Central memory CD8-positive, alpha-beta T cell (primary cell): ENCODE measurements around the gene ABCG1.
A peak's percentile ranks its signal among the peaks of the same experiment; 100 is the strongest.

ENCODE experiments used
- ATAC-seq: fragments of 150-1000 bp; cut with Tn5 transposase; replicated peaks from 2 replicates; pipeline ENCODE4 v1.10.0; 2022; ENCODE audit warnings: mild to moderate bottlenecking, moderate FRiP score, moderate number of reproducible peaks; ENCODE audit not compliant: poor library complexity, severe bottlenecking; ENCODE audit errors: extremely low read depth
- DNase-seq, 2 donors: peaks; one replicate each; pipeline ENCODE4 v3.0.0; 2021; ENCODE audit warnings: low spot score in 2 of 2
- H3K27ac Mint-ChIP-seq: one replicate; pipeline ENCODE4 v1.8.0; 2022; ENCODE audit warnings: low read depth, mild to moderate bottlenecking, moderate library complexity, mixed read lengths
- H3K27me3 Mint-ChIP-seq: one replicate; pipeline ENCODE4 v1.8.0; 2022; ENCODE audit warnings: mixed read lengths
- H3K36me3 Mint-ChIP-seq: one replicate; pipeline ENCODE4 v1.8.0; 2022; ENCODE audit warnings: mild to moderate bottlenecking, moderate library complexity, mixed read lengths; ENCODE audit not compliant: insufficient read depth
- H3K4me1 Mint-ChIP-seq: one replicate; pipeline ENCODE4 v1.8.0; 2022; ENCODE audit warnings: mixed read lengths
- H3K4me3 Mint-ChIP-seq: one replicate; pipeline ENCODE4 v1.8.0; 2022; ENCODE audit warnings: mild to moderate bottlenecking, moderate library complexity, mixed read lengths
- H3K9me3 Mint-ChIP-seq: one replicate; pipeline ENCODE4 v1.8.0; 2022; ENCODE audit warnings: mixed read lengths

The ABCG1 gene

GRCh38 chr21:42223826-42224575, 5.1 kb downstream of the ABCG1 start:
- peaks cover 26% of the 10 kb centered on the region for H3K36me3 Mint-ChIP-seq
- no peak overlapping the region for H3K27ac Mint-ChIP-seq
- peaks cover 49% of the 10 kb centered on the region for H3K4me1 Mint-ChIP-seq
- no peak overlapping the region for H3K4me3 Mint-ChIP-seq
- H3K9me3 Mint-ChIP-seq, result no peaks in the 10 kb centered on the region
- DNase-seq (no peak), ATAC-seq (no peak)
- no peaks in the 10 kb centered on the region for H3K27me3 Mint-ChIP-seq

GRCh38 chr21:42225042-42225441, 6.1 kb downstream of the ABCG1 start:
- no peak overlapping the region for H3K4me3 Mint-ChIP-seq
- H3K4me1 Mint-ChIP-seq, result peaks cover 53% of the 10 kb centered on the region
- no peaks in the 10 kb centered on the region for H3K27me3 Mint-ChIP-seq
- DNase-seq, result no peak
- no peak for ATAC-seq
- H3K27ac Mint-ChIP-seq, result no peak overlapping the region
- peaks cover 24% of the 10 kb centered on the region for H3K36me3 Mint-ChIP-seq
- no peaks in the 10 kb centered on the region for H3K9me3 Mint-ChIP-seq

- Mint-ChIP-seq H3K9me3 (no peaks in the 10 kb centered on the region), H3K4me3 (no peak overlapping the region), H3K36me3 (peaks cover 21% of the 10 kb centered on the region), H3K27ac (no peak overlapping the region), H3K4me1 (peaks cover 53% of the 10 kb centered on the region), H3K27me3 (no peaks in the 10 kb centered on the region)
- DNase-seq, result no peak
- ATAC-seq, result no peak
Measured at GRCh38 chr21:42225571-42226155, 6.7 kb downstream of the ABCG1 start.

- Mint-ChIP-seq H3K9me3 (no peaks in the 10 kb centered on the region), H3K36me3 (peaks cover 21% of the 10 kb centered on the region), H3K27ac (peak overlapping the region; percentile 92), H3K4me3 (no peak overlapping the region), H3K4me1 (peaks cover 54% of the 10 kb centered on the region), H3K27me3 (no peaks in the 10 kb centered on the region)
- ATAC-seq (no peak), DNase-seq (no peak)
Measured at GRCh38 chr21:42226626-42227025, 7.7 kb downstream of the ABCG1 start.

GRCh38 chr21:42227909-42228708, 9.2 kb downstream of the ABCG1 start:
- H3K36me3 Mint-ChIP-seq, result peaks cover 21% of the 10 kb centered on the region
- ATAC-seq, result peak; percentile 91
- no peaks in the 10 kb centered on the region for H3K27me3 Mint-ChIP-seq
- H3K27ac Mint-ChIP-seq, result peak overlapping the region; percentile 92
- no peaks in the 10 kb centered on the region for H3K9me3 Mint-ChIP-seq
- H3K4me3 Mint-ChIP-seq, result peak overlapping the region; percentile 35
- H3K4me1 Mint-ChIP-seq, result peaks cover 59% of the 10 kb centered on the region
- DNase-seq, result peak; percentile 80 to 97

DNA sequence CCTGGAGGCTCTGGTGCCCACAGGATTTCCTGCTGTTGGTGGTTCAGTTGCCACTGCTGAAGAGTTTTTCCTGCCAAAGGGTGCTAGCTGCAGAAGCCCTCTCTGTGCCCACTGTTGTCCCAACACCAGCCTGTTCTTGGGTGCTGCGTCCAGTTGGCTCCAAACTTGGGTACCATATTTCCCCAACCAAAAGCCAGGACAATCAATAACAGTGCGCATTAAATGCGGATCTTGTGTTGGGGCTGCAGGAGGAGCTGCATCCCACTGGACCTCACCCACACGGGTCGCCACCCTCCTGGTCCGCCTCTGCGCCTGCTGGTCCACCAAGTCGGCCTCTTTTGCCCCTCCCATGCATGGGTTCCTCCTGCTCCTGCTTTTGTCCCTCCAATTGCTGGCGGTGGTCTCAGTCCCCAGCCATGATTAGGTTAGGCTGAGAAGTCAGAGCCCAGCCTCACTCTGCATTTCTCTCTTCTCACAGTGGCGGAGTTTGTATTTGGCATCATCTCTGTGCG, 9.8 kb downstream of the ABCG1 start:
- peak overlapping the region; percentile 92 for H3K27ac Mint-ChIP-seq
- no peaks in the 10 kb centered on the region for H3K9me3 Mint-ChIP-seq
- ATAC-seq, result no peak
- peaks cover 24% of the 10 kb centered on the region for H3K36me3 Mint-ChIP-seq
- DNase-seq, result no peak
- peak overlapping the region; percentile 35 for H3K4me3 Mint-ChIP-seq
- H3K27me3 Mint-ChIP-seq, result no peaks in the 10 kb centered on the region
- H3K4me1 Mint-ChIP-seq, result peaks cover 59% of the 10 kb centered on the region

- peaks cover 66% of the 10 kb centered on the region for H3K4me1 Mint-ChIP-seq
- peak overlapping the region; percentile 46 for H3K27ac Mint-ChIP-seq
- peak overlapping the region; percentile 31 for H3K4me3 Mint-ChIP-seq
- no peaks in the 10 kb centered on the region for H3K9me3 Mint-ChIP-seq
- DNase-seq (no peak), ATAC-seq (no peak)
- H3K27me3 Mint-ChIP-seq, result no peaks in the 10 kb centered on the region
- peaks cover 28% of the 10 kb centered on the region for H3K36me3 Mint-ChIP-seq
Measured at GRCh38 chr21:42229676-42230075, 10.7 kb downstream of the ABCG1 start.

DNA sequence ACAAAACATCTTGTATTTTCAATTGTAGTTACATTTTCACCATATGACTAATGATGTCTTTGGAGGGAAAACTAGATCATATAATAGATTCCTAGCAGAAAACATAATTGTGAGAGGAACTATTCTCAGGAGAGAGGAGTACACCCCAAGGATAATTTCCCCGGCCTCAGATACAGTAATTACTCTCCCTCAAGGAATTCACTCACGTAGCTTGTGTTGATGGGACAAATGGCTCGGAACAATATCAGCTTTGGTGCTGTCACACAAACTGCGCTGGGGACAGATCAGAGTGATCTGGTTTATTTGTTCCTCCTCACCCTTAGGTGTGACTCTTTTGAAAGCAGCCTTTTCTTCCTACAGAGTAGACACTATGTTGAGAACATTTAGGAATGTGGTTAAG, 11.2 kb downstream of the ABCG1 start:
- no peak for ATAC-seq
- H3K4me1 Mint-ChIP-seq, result peaks cover 70% of the 10 kb centered on the region
- H3K4me3 Mint-ChIP-seq, result peak overlapping the region; percentile 31
- peak overlapping the region; percentile 46 for H3K27ac Mint-ChIP-seq
- H3K27me3 Mint-ChIP-seq, result no peaks in the 10 kb centered on the region
- peaks cover 32% of the 10 kb centered on the region for H3K36me3 Mint-ChIP-seq
- DNase-seq, result no peak
- H3K9me3 Mint-ChIP-seq, result no peaks in the 10 kb centered on the region

DNA sequence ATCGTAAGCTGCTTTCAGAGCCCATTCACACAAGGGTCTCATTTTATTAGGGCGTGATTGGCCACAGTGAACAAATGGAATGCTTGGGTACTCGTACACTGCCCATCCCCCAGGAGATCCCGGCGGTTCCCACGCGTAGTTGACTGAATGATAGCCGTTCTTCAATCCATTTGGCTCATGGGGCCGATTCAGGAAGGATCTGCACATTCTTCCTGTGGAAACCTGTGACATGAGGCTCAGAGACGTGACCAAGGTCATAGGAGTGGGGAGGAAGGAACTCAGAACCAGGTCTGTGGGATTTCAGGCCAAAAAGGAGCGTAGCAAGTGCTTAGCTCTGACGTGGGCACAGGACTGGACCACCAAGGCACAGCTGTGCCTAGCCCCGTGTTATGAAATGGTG, 11.7 kb downstream of the ABCG1 start:
- Mint-ChIP-seq H3K4me1 (peaks cover 72% of the 10 kb centered on the region), H3K27me3 (no peaks in the 10 kb centered on the region), H3K27ac (peak overlapping the region; percentile 46), H3K36me3 (peaks cover 32% of the 10 kb centered on the region), H3K4me3 (no peak overlapping the region), H3K9me3 (no peaks in the 10 kb centered on the region)
- DNase-seq (no peak), ATAC-seq (no peak)

DNA sequence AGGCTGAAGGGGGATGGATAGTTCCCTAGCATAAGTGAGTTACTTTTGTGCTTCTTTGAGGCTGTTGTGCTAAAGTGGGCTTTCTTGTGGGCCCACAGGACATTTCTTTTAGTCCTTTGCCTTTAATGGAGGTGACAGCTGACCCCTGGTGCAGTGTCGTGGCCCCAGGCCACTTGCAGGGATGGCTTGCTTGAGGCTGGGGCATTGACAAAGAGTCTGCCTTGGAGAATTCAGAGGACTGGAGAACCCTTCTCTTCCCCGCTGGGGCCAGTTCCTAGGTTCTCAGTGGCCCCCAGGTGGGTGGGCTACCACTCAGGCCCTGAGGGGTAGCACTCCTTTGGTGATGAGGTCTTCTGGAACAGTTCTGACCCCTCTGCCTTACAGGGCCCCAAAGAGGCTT, 12.8 kb downstream of the ABCG1 start:
- Mint-ChIP-seq H3K9me3 (no peaks in the 10 kb centered on the region), H3K36me3 (peaks cover 32% of the 10 kb centered on the region), H3K27ac (no peak overlapping the region), H3K4me1 (peaks cover 80% of the 10 kb centered on the region), H3K27me3 (no peaks in the 10 kb centered on the region), H3K4me3 (peak overlapping the region; percentile 20)
- no peak for DNase-seq
- no peak for ATAC-seq

- Mint-ChIP-seq H3K27ac (peak overlapping the region; percentile 96), H3K36me3 (peaks cover 32% of the 10 kb centered on the region), H3K4me1 (peaks cover 80% of the 10 kb centered on the region), H3K4me3 (peak overlapping the region; percentile 77), H3K9me3 (no peaks in the 10 kb centered on the region), H3K27me3 (no peaks in the 10 kb centered on the region)
- DNase-seq, result no peak
- ATAC-seq, result no peak
Measured at GRCh38 chr21:42232176-42232825, 13.4 kb downstream of the ABCG1 start.
